SJSA1 (cell line): ENCODE results near the gene FAM163A. TPM values are rescaled to one million over a fixed set of nuclear protein-coding genes. Genes with fewer than 3 reads are reported as not detected.
"Not testable (repeated sequence)": the region's sequence is repeated elsewhere in the genome, so short reads cannot be mapped to it uniquely, and the experiment has no call there.

Experiments
- DNase-seq, 2 experiments: peaks; one replicate each; pipeline ENCODE4 v3.0.0-alpha.2; 2015 to 2020; ENCODE audit warnings: low spot score in 2 of 2, low read depth in 1 of 2
- H3K27ac ChIP-seq: fragments of 250-450 bp; sonication (Bioruptor Pico); 2 replicates; pipeline ENCODE4 v1.5.1; 2020; ENCODE audit warnings: mild to moderate bottlenecking, moderate library complexity
- H3K27me3 ChIP-seq: fragments of 250-450 bp; sonication (Bioruptor Pico); replicated peaks from 2 replicates; pipeline ENCODE4 v1.5.1; 2020; ENCODE audit warnings: mild to moderate bottlenecking, moderate library complexity
- H3K36me3 ChIP-seq: fragments of 250-450 bp; sonication (Bioruptor Pico); 2 replicates; pipeline ENCODE4 v1.5.1; 2020; ENCODE audit warnings: mild to moderate bottlenecking
- H3K4me1 ChIP-seq: fragments of 250-450 bp; sonication (Bioruptor Pico); replicated peaks from 2 replicates; pipeline ENCODE4 v1.6.1; 2021; ENCODE audit warnings: mild to moderate bottlenecking
- H3K4me3 ChIP-seq: fragments of 250-450 bp; sonication (Bioruptor Pico); 2 replicates; pipeline ENCODE4 v1.5.1; 2020; ENCODE audit warnings: mild to moderate bottlenecking
- H3K9me3 ChIP-seq: fragments of 250-450 bp; sonication (Bioruptor Pico); replicated peaks from 2 replicates; pipeline ENCODE4 v1.5.1; 2020; ENCODE audit warnings: mild to moderate bottlenecking
- total RNA-seq: library from RNA; depleted of rRNA; stranded (reverse); fragments of >200 nt; shearing (Covaris generic); gene quantifications from 2 replicates; pipeline ENCODE4 v1.2.3, GENCODE V29; 2014; rRNA removed

FAM163A gene
- total RNA-seq, 1 experiment from 2014 or later, result not detected

- H3K27me3 ChIP-seq, H3K4me3 ChIP-seq, DNase-seq, H3K36me3 ChIP-seq, H3K27ac ChIP-seq, H3K9me3 ChIP-seq: not testable (repeated sequence)
- H3K4me1 ChIP-seq, result peaks cover 29% of the 10 kb centered on the region
Measured at GRCh38 chr1:179836686-179837445, 93.8 kb downstream of the FAM163A start.

DNA sequence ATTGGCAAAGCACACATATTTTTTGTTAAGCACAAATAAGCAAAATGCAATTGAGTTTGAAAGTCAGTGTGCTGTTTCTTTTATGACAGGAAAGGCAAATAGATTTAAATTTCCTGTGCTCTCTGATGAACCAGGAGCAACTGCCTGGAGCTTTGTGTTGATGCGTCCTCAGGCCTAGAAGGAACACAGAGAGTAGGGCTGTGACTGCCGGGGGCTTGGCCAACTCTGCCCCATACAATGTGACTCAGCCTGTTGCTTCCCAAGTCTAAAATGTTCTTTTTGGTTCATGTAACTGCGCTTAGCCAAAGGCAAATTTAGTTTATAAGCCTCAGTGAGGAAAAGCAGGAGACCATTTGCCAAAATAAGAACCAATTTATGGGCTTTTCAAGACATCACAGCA, 97.0 kb downstream of the FAM163A start:
- H3K36me3 ChIP-seq, result peaks cover 11% of the 10 kb centered on the region; the same call in 1 of the 2 replicates

DNA sequence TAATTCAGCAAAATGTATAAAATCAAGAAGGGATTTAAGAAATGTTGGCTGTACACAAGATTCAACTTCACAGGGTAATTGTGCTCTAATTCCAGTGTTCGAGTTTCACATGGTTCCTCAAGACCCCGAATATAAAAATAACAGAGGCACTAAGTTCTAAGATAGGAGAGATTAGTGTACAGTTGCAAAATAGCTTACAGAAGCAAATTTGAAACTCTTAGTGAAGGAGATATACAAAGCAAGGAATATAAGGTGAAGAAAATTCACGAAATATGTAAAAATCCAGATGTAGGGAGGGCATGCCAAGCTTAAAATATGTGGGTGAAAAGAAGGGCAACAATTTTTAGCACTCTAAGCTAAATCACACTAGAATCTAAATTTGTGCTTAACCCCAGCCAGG, 105.1 kb downstream of the FAM163A start:
- no peaks in the 10 kb centered on the region for H3K9me3 ChIP-seq
- no peaks in the 10 kb centered on the region for H3K4me1 ChIP-seq
- H3K27me3 ChIP-seq, result no peaks in the 10 kb centered on the region
- no peak for DNase-seq
- peaks cover 62% of the 10 kb centered on the region for H3K36me3 ChIP-seq
- no peak overlapping the region for H3K27ac ChIP-seq
- no peak overlapping the region for H3K4me3 ChIP-seq

More for the DNA sequence above, 97.0 kb downstream of the FAM163A start:
- Histone ChIP-seq H3K9me3 (no peaks in the 10 kb centered on the region), H3K27ac (no peak overlapping the region), H3K4me1 (peaks cover 7% of the 10 kb centered on the region; the same call in 1 of the 2 replicates), H3K4me3 (no peak overlapping the region), H3K27me3 (no peaks in the 10 kb centered on the region)
- no peak for DNase-seq

DNA sequence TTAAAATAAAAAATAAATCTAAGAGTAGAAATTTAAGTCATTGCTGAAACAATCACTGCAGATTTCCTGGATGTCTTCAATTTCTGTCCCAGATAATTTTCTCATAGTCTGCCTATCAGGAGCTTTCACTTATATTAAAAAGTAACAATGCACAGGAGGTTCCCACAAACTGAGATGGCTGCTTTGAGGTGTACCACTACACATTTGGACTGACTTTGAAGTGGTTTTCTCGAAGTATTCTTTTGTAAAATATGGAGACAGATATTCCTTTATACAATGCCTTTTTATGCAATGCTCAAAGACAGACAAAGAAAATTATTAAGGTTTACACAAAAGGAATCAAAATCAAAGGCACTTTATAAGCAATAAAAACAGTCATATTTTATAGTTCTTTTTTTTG, 110.0 kb downstream of the FAM163A start:
- Histone ChIP-seq H3K27me3 (no peaks in the 10 kb centered on the region), H3K36me3 (peaks cover 52% of the 10 kb centered on the region)

DNA sequence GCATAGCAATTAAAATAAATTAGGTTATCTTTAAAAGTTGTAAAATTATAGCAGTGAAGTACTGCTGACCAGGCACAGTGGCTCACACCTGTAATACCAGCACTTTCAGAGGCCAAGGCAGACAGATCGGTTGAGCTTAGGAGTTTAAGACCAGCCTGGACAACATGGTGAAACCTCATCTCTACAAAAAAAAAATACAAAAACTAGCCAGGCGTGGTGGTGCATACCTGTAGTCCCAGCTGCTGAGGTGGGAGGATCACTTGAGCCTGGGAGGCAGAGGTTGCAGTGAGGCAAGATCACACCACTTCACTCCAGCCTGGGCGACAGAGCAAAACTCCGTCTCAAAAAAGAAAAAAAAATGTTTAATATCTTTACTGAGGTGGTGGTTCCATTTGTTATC, 112.7 kb downstream of the FAM163A start:
- DNase-seq, H3K4me1 ChIP-seq, H3K4me3 ChIP-seq, H3K27ac ChIP-seq, H3K27me3 ChIP-seq, H3K9me3 ChIP-seq: not testable (repeated sequence)
- peaks cover 49% of the 10 kb centered on the region for H3K36me3 ChIP-seq

More for the DNA sequence above, 110.0 kb downstream of the FAM163A start:
- no peak overlapping the region for H3K4me3 ChIP-seq
- H3K4me1 ChIP-seq, result no peaks in the 10 kb centered on the region
- H3K27ac ChIP-seq, result no peak overlapping the region
- DNase-seq, result no peak
- H3K9me3 ChIP-seq, result no peaks in the 10 kb centered on the region

DNA sequence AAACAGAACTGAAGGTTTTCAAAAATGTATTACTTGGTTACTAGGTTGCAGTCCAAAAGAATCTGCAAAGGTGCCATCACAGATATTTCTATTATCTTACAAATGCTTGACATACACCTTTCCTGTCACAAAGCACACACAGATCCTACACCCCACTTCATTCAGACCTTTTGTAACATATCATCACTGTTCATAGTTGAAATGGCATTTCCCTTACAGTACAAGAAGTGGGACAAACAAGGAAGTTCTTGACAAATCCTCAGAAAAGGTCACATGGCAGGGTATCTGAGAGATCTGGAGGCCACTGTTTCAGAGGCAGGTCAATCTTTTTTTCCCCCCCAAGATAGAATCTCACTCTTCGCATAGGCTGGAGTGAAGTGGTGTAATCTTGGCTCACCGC, 113.2 kb downstream of the FAM163A start:
- H3K27ac ChIP-seq, result no peak overlapping the region
- H3K4me3 ChIP-seq, result no peak overlapping the region
- H3K27me3 ChIP-seq, result no peaks in the 10 kb centered on the region
- peaks cover 49% of the 10 kb centered on the region for H3K36me3 ChIP-seq
- no peak for DNase-seq
- H3K4me1 ChIP-seq, result no peaks in the 10 kb centered on the region
- H3K9me3 ChIP-seq, result no peaks in the 10 kb centered on the region

- Histone ChIP-seq H3K36me3 (peaks cover 48% of the 10 kb centered on the region), H3K9me3 (no peaks in the 10 kb centered on the region), H3K27me3 (no peaks in the 10 kb centered on the region), H3K27ac (no peak overlapping the region), H3K4me3 (no peak overlapping the region), H3K4me1 (no peaks in the 10 kb centered on the region)
- DNase-seq, result no peak
Measured at GRCh38 chr1:179857009-179857408, 113.9 kb downstream of the FAM163A start.

DNA sequence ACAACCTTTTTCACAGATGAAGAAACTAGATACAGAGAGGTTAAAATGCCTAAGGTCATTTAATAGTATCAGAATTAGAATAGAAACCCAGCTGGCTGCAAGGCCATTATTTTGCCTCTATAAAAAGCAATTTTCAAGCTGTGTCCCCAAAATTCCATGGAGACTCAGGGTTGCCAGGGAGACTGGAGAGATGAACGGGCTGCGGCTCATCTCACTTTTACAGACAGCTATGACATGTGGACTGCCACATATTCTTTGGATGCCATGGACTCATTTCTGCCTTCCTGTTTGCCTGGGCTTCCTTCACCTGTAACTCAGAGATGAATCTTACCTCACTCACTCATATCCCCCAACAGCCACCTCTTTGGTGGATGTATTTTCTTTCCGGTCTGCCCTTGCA, 117.6 kb downstream of the FAM163A start:
- Histone ChIP-seq H3K36me3 (peaks cover 68% of the 10 kb centered on the region), H3K27me3 (no peaks in the 10 kb centered on the region), H3K4me3 (no peak overlapping the region), H3K9me3 (no peaks in the 10 kb centered on the region), H3K27ac (no peak overlapping the region), H3K4me1 (no peaks in the 10 kb centered on the region)
- no peak for DNase-seq

DNA sequence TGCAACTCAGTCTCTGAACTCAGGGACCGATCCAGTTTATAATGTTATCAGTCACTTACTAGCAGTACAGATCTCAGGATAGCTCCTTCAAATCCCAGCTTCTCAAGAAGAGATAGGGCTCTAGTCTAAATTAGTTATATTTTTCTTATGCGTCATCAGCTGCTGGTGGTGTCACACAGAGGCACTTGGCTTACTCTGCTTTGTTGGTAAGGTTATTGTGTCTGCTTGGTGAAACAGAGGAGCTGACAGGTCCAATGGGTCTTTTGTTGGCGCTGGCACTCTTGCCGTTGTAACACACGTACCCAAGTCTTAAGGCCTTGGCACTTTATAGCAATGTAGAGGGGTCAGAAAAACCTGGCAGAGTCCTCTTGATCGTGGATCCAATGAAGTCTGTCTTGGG, 122.3 kb downstream of the FAM163A start:
- no peak overlapping the region for H3K4me3 ChIP-seq
- H3K27me3 ChIP-seq, result no peaks in the 10 kb centered on the region
- H3K27ac ChIP-seq, result no peak overlapping the region
- H3K36me3 ChIP-seq, result peaks cover 81% of the 10 kb centered on the region
- DNase-seq, result no peak
- H3K9me3 ChIP-seq, result no peaks in the 10 kb centered on the region
- no peaks in the 10 kb centered on the region for H3K4me1 ChIP-seq

Other genes starting within 250 kb of the FAM163A start
- not detected in 2 replicates for gene NPHS2, start 167.3 kb upstream of the FAM163A start, total RNA-seq
- not detected in 2 replicates for gene TDRD5, start 151.5 kb upstream of the FAM163A start, total RNA-seq
- gene TOR1AIP2, start 134.5 kb downstream of the FAM163A start, total RNA-seq, result 48.9 and 89.4 TPM in 2 replicates
- gene TOR1AIP1, start 139.0 kb downstream of the FAM163A start, total RNA-seq, result 33.0 and 50.6 TPM in 2 replicates
- gene CEP350, start 211.5 kb downstream of the FAM163A start, total RNA-seq, result 25.6 and 42.9 TPM in 2 replicates